GM10266 (cell line): Measurements from ENCODE around the gene TTLL4.
A peak's percentile ranks its signal among the peaks of the same experiment; 100 is the strongest.

Experiments used
- DNase-seq: peaks from one replicate; pipeline ENCODE4 v3.0.0; 2012; ENCODE audit errors: extremely low spot score
- TF ChIP-seq, protein P1 (sequence below): IDR thresholded peaks from 2 replicates; pipeline ENCODE4 v1.5.1; 2012; ENCODE audit warnings: mild to moderate bottlenecking, low read depth; ENCODE audit not compliant: control insufficient read depth, insufficient read depth; ENCODE audit errors: missing control alignments

Gene TTLL4, protein sequence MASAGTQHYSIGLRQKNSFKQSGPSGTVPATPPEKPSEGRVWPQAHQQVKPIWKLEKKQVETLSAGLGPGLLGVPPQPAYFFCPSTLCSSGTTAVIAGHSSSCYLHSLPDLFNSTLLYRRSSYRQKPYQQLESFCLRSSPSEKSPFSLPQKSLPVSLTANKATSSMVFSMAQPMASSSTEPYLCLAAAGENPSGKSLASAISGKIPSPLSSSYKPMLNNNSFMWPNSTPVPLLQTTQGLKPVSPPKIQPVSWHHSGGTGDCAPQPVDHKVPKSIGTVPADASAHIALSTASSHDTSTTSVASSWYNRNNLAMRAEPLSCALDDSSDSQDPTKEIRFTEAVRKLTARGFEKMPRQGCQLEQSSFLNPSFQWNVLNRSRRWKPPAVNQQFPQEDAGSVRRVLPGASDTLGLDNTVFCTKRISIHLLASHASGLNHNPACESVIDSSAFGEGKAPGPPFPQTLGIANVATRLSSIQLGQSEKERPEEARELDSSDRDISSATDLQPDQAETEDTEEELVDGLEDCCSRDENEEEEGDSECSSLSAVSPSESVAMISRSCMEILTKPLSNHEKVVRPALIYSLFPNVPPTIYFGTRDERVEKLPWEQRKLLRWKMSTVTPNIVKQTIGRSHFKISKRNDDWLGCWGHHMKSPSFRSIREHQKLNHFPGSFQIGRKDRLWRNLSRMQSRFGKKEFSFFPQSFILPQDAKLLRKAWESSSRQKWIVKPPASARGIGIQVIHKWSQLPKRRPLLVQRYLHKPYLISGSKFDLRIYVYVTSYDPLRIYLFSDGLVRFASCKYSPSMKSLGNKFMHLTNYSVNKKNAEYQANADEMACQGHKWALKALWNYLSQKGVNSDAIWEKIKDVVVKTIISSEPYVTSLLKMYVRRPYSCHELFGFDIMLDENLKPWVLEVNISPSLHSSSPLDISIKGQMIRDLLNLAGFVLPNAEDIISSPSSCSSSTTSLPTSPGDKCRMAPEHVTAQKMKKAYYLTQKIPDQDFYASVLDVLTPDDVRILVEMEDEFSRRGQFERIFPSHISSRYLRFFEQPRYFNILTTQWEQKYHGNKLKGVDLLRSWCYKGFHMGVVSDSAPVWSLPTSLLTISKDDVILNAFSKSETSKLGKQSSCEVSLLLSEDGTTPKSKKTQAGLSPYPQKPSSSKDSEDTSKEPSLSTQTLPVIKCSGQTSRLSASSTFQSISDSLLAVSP

DNA sequence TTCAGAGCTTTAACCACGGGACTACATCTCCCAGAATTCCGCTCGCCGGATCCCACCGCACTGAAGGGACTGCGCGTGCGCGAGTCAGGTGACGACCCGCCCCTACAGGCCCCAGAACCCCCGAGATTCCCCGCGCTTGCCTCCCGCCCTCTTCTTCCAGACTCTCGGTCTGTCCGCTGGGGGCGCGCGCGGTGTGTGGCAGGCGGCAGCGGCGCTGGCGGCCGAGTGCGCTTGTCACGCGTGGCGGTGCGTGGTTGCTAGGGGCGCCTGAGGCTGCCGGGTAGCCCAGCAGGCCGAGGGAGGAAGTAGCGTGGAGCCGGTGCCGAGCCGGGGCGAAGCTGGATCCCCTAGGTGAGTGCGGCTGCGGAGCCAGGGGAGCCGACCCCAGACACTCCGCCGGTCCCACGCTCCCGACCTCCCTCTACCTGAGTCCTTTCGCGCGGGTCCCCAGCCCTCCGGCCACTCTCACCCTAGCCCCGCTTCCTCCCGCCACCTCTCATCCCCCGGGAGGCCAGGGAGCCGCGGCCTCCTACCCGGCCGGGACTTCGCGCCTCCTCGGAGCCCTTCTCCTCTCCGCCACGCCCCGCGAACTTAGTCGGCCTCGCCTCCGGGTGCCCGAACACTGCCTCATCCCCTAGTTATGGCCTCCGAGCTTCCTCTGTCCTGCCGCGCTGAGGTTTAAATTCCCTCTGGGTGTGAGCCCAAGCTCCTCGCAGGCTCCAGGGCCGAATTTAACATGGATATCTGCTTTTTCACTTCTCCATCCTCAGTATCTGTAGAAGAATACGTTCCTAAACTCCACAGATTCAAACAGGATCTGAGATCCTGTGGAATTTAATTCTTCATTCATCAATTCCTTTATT lies at the start of gene TTLL4:
TTLL4 (plus strand) TSS at position 149 of the 863 bp plus-strand sequence. CDS start 26,842 bp downstream, outside the sequence.
- peak; percentile 97 for DNase-seq
- TF ChIP-seq, protein P1, sequence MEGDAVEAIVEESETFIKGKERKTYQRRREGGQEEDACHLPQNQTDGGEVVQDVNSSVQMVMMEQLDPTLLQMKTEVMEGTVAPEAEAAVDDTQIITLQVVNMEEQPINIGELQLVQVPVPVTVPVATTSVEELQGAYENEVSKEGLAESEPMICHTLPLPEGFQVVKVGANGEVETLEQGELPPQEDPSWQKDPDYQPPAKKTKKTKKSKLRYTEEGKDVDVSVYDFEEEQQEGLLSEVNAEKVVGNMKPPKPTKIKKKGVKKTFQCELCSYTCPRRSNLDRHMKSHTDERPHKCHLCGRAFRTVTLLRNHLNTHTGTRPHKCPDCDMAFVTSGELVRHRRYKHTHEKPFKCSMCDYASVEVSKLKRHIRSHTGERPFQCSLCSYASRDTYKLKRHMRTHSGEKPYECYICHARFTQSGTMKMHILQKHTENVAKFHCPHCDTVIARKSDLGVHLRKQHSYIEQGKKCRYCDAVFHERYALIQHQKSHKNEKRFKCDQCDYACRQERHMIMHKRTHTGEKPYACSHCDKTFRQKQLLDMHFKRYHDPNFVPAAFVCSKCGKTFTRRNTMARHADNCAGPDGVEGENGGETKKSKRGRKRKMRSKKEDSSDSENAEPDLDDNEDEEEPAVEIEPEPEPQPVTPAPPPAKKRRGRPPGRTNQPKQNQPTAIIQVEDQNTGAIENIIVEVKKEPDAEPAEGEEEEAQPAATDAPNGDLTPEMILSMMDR = peak; percentile 90

DNA sequence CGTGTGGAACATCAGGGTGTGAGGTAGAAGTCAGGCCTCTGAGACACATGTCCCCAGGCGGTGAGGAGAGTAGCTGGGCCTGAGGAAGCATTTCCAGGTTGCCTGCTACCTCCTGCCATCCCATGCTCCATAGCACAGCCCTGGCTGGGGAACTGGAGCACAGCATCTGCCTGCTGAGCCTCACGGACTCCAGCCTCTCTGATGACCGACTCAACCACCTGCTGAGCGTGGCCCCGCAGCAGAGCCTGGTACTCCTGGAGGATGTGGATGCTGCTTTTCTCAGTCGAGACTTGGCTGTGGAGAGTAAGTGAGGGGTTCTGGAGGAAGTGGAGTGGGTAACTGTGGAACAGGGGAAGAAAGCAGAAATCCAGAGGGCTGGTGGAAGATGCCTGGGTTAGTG lies 48.3 kb upstream of the TTLL4 start:
- TF ChIP-seq, protein P1 = no peak
- no peak for DNase-seq

GRCh38 chr2:218662827-218663226 lies 47.8 kb upstream of the TTLL4 start:
- TF ChIP-seq, protein P1 = no peak
- no peak for DNase-seq

DNA sequence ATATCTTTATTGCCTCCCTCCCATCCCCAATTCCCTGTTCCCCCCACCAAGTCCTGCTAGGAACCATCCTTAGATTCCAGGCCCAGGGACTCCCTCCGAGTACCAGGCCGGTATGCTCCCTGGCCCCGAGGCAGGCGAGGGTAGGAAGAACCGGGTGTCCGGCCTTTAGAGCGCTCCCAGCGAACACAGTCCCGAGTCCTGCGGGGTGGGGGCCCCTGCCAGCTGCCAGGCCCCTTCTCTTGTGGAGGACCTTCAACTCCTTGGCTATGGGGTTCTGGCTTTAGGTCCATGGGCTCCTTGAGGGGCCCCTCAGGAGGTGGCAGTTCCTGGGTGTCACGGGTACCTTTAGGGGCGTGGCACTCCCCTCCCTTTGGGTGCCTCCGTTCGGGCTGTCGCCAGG lies 46.7 kb upstream of the TTLL4 start:
- DNase-seq = no peak
- TF ChIP-seq, protein P1 = no peak

GRCh38 chr2:218664653-218665052 lies 46.0 kb upstream of the TTLL4 start:
- TF ChIP-seq, protein P1 = no peak
- DNase-seq = no peak

DNA sequence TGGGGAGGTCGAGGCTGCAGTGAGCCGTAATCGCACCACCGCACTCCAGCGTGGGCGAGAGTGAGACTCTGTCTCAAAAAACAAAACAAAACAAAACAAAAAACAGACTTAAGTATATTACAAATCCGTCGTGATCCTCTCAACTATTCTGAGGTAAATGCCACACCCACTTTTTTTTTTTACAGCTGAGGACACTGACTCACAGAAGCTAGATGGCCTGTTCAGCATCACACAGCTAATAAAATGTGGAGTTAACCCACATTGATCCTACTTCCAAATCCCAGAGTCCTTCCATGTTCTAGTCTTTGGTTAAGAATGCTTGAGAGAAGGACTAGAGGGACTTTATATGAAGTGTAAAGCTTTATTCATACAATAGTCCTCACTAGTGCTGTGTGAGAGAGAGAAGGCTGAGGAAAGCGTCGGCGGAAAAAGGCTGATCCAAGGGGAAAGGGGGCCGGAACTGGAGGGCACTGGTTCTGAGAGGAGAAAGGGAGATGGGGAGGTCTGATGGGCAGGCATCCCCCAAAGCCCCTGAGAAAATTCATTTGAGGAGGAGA lies 39.5 kb upstream of the TTLL4 start:
- TF ChIP-seq, protein P1 = no peak
- DNase-seq = no peak
